ENCODE results near the gene RIN1.
A peak's percentile ranks its signal among the peaks of the same experiment; 100 is the strongest.

Gene RIN1

GRCh38 chr11:66318600-66318970 lies 17.6 kb downstream of the RIN1 start:
- no peak for TF ChIP-seq CTCF (conservative IDR thresholded peaks at IDR 0.05; ENCODE audit: low read depth, low read length)
- H3K4me3 ChIP-seq (ENCODE audit: low read depth, low read length): no peak overlapping the region
- no peak for DNase-seq (ENCODE audit: low read depth)

DNA sequence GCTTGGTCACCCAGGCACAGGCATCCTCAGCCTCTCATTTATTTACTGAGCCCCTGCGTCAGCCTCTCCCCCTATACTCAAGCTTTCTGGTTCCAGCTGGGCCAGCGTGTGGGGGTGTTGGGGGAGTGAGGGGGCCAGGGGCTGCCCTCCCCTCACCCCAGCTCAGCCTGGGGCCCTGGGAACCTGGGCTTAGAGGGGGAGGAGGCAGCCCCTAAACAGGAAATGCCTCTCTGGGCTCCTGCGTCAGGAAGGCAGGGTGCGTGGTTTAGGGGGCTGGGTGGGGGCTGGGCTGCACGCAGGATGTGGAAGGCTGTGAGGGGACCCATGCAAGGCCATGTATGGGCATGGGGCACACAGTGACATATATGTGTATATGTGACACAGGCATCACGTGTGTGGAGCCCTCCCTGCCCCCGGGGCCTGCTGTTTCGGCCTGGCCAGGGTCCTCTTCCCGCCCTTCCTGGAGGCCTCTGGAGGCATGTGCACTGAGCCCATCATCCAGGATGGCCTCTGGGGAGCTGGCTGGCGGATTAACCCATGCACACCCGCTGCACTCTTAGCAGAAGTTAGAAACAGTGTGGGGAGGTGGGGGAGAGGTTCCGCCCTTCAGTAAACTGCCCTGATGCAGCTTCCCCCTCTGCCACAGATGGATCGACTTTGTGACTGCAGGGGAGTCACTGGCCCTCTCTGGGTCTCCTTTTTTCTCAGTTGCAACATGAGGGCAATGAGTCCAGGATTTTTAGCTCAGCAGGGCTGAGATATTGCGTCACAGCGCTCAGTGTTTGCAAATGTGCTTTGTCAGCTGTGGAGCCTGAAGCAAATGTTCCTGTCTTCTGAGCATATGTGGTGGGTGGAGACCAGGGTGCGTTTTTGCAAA lies 18.3 kb downstream of the RIN1 start:
- peak; percentile 97 for DNase-seq (ENCODE audit: low read depth)
- TF ChIP-seq CTCF (conservative IDR thresholded peaks at IDR 0.05; ENCODE audit: low read depth, low read length): no peak
- peak overlapping the region; percentile 8 for H3K4me3 ChIP-seq (ENCODE audit: low read depth, low read length)

DNA sequence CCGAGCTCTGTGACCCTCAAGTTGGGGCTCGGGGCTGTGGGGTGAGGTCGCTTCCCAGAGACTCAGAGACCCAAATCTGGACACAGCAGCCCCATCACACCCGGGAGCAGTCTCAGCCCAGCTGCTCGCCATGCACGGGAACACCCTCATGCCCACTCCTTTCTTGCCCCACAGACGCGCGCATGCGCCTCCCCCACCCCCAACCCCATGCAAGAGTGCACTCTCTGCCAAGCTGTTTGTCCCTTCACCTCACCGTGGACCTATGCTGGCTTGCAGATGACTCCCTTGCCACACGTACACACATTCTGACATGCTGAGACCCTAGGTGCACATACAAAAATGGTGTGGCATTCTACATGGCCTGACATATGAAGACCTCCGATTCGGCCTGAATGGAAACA lies 18.9 kb downstream of the RIN1 start:
- H3K4me3 ChIP-seq (ENCODE audit: low read depth, low read length): peak overlapping the region; percentile 74
- DNase-seq (ENCODE audit: low read depth): peak; percentile 66
- no peak for TF ChIP-seq CTCF (conservative IDR thresholded peaks at IDR 0.05; ENCODE audit: low read depth, low read length)

DNA sequence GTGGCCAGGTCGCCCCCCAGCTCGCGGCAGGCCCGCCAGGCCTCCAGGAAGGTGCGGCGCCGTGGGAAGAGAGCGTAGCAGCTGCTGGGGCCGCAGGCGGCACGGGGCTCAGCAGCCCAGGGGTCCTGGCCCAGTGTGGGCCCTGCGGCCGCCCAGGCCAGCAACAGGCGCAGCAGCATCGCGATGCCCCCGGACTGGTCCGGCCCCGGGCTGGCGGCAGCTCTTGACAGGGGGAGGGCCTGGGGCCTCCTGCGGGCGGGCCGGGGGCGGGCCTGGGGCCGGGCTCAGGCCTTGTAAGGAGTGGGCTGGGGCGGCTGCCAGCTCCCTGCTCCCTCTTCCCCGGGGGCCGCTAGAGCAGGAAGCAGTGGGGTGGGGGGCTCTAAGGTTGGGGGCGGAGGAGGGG lies 19.4 kb downstream of the RIN1 start, which contains the start of gene CD248:
Gene CD248, minus strand, starts transcription at position 196 of the 403 bp plus-strand sequence. Its CDS starts 17 bp downstream, at position 179.
- peak; percentile 86 for DNase-seq (ENCODE audit: low read depth)
- TF ChIP-seq CTCF (conservative IDR thresholded peaks at IDR 0.05; ENCODE audit: low read depth, low read length): no peak
- H3K4me3 ChIP-seq (ENCODE audit: low read depth, low read length): peak within 1 kb of the TSS; percentile 74

DNA sequence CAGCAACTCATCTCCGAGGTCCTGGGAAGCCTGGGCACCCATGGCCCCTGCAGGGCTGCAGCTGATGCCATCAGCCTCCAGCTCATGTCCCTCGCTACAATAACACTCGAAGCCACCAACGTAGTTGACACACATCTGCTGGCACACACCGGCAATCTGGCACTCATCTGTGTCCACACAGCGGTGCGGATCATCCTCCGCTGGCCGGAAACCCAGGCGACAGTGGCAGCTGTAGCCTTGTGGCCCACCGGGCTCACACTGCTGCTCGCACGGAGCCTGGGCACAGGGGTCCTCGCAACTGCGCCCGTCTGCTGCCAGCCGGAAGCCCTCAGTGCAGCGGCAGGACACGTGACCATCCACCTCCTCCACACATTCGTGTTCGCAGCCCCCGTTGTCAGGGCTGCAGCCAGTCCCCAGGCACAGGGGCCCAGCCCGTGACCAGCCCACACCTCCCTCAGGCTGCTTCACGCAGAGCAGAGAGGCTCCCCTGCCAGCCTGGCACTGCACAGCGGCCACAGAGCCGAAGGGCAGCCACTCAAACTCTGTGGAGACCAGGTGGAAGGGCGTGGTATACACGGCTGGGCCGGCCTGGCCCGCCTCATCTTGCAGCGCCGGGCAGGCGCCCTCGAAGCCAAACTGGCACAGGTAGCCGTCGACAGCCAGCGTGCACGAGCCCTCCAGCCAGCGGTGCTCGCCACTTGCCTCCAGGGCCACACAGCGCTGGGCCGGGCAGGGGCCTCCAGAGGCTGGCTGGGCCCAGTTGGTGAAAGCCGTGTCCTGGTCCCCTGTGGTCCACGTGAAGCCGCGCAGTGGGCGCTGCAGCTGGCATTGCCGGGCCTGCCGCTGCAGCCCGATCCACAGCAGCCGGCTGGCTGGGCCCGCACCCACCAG lies 20.1 kb downstream of the RIN1 start:
- no peak for TF ChIP-seq CTCF (conservative IDR thresholded peaks at IDR 0.05; ENCODE audit: low read depth, low read length)
- peak overlapping the region; percentile 74 for H3K4me3 ChIP-seq (ENCODE audit: low read depth, low read length)
- no peak for DNase-seq (ENCODE audit: low read depth)

DNA sequence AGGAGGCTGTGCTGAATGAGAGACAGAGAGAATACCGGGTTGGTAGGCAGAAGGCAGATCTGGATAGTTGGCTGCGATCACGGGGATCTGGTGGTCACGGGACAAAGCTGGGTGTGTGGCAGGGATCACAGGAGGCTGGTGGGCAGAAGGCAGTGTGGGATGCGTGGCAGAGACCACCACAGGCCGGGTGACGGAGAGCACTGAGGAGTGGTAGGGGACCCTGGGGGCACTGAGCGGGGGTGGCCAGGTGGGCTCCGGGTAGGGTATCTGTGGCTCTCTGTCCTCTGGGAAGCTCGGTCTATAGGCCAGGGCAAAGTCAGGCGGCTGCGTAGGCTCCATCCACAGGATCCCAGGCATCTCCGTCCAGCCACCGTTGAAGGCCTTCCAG lies 20.7 kb downstream of the RIN1 start:
- no peak for TF ChIP-seq CTCF (conservative IDR thresholded peaks at IDR 0.05; ENCODE audit: low read depth, low read length)
- no peak for DNase-seq (ENCODE audit: low read depth)
- peak overlapping the region; percentile 74 for H3K4me3 ChIP-seq (ENCODE audit: low read depth, low read length)

Measured in choroid plexus epithelial cell (primary cell).